ENCODE results near the gene MED12.

MED12 gene

GRCh38 chrX:71107762-71108360 lies 10.5 kb upstream of the MED12 start:
- peak; percentile 16 for DNase-seq

GRCh38 chrX:71109051-71109450 lies 9.3 kb upstream of the MED12 start:
- DNase-seq, result no peak

GRCh38 chrX:71111141-71111843 lies 7.1 kb upstream of the MED12 start, which contains the start of gene IL2RG:
TSS of gene IL2RG (minus strand) at chrX:71111577. CDS start at chrX:71111539, 38 bp downstream.
- peak; percentile 73 for DNase-seq

DNA sequence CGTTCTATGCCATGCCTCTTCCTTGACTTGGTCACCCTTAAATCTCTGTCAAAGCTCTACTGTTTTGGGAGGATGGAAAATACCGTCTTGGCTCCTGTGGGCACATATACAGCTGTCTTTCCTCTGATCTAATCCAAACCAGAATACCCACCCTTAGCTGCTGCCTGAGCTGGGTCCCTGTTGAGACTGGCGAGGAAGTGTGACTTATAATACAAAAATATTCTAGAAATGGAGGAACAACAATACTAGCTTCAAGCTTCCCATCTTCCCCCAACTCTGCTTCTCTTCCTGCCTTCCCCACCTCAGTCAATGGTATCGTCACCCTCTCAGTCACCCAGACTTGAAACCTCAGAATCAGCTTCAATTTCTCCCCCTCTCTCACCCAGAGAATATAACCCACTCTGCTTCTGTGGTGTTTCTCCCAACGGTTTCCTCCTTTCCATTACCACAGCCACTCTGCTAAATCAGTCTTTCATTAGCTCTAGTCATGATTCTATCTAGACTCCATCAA lies 6.4 kb upstream of the MED12 start:
- DNase-seq, result no peak

DNA sequence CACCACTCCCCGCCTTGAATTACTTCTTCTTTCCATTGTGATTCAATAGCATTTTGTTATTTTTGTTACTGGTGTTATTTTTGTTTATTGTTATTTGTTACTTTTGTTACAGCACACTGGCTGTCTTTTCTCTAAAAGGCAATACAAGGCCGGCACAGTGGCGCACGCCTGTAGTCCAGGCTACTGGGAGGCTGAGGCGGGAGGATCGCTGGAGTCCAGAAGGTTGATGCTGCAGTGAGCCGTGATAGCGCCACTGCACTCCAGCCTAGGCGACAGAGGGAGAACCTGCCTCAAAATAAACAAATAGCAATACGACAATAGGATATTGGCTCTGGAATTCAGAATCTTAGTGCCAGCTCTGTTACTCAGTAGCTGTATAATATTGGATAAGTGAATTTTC lies 1.0 kb upstream of the MED12 start:
- DNase-seq, result no peak

DNA sequence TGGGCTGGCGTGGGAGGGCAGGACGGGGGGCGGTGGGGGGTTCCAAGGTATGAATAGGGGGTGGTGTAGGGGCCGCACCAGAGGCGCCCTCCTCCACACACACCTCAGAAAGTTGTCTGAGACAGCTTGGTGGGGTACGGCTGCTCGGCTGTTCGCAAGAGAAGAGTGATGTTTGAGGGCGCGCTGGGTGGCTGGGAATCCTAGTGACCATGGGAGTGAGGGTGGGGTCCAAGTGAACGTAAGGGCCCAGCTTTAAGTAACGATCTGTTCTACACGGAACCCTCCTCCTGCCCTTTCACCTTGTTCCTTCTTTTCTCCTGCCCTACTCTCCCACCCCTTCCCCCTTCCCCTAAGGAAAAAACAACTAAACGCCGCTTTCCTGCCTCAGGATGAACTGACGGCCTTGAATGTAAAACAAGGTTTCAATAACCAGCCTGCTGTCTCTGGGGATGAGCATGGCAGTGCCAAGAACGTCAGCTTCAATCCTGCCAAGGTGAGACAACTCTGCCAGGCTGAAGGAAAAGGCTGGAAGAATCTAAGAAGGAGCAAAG lies 664 bp downstream of the MED12 start:
- DNase-seq, result no peak

- DNase-seq, result no peak
These were observed 9.9 kb downstream of the MED12 start for GRCh38 chrX:71128166-71128833.

DNA sequence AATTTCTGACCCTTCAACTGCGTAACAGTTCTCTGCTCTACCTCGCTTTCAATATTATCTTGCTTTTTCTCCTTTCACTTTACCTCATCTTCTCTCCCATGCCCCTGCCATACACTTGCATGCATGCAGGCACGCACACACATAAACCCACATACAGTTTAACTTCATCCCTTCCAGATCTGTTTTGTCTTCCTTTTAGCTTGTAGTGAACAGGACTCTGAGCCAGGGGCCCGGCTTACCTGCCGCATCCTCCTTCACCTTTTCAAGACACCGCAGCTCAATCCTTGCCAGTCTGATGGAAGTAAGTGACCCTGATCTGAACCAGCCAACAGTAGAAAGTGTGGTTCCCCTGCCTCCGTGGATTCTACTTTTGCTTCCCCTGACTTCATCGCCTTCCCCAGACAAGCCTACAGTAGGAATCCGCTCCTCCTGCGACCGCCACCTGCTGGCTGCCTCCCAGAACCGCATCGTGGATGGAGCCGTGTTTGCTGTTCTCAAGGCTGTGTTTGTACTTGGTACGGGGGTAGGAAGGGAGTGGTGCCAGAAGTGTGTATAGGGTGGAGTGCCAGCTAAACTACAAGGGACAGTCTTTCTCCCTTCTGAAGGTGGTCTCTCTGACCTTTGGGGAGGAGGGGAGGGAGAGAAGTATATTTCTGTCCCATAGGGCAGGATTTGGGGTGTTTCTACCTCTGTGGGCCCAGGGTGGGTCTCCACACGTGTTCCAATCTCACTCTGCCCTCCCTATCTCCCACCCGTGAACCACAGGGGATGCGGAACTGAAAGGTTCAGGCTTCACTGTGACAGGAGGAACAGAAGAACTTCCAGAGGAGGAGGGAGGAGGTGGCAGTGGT lies 10.7 kb downstream of the MED12 start:
- DNase-seq, result peak; percentile 58

DNA sequence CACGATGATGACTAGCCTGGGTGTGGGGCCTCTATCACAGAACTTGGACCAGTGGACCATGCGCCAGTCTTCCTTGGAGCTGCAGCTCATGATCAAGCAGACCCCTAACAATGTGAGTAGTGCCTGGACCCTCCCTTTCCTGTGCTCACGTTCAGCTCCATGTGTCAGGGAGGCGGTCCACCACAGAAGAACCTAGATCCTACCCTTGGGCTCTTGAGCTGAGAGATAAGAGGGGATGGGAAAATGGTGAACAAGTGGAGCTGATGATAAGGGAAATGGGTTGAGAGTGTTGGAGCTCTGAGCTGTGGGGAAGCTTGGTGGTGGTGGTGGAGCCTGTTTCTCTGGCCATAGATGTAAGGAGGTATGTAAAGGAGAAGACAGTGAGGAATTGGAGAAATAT lies 13.1 kb downstream of the MED12 start:
- no peak for DNase-seq

DNA sequence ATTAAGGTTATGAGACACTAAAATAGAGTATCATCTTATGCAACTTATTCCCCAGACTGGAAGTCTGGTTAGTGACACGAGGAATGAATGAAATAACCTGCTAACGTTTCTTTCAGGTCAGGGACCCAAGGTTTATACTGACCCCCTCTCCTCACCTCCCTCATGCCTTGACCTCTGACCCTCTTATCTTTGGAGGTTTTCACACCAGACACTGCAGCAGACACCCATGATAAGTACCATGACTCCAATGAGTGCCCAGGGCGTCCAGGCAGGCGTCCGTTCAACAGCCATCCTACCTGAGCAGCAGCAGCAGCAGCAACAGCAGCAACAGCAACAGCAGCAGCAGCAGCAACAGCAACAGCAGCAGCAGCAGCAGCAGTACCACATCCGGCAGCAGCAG lies 22.0 kb downstream of the MED12 start:
- no peak for DNase-seq

GRCh38 chrX:71143508-71143907 lies 25.1 kb downstream of the MED12 start:
- DNase-seq, result no peak

DNA sequence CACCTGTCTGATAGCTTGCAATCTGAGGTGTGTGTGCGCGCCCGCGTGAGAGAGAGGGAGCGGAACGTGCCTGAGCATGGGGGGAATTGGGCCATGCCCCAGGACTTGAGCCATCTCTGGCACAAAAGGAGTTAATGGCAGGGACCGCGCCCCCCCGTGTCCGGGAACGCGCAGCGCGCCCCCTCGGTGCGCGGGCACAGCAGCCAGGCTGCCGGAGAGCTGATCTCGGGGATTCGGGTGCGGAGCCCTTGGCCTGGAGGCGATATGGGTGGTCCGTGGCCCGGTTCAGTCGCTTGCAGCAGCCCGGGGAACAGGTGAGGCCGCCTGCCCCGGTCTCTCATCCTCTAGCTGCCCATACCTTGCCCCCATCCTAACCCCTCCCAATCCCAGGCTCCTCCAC lies 26.3 kb downstream of the MED12 start, which contains the start of gene NLGN3:
TSS of gene NLGN3 (plus strand) at position 191 of the 400 bp plus-strand sequence. CDS start 2,909 bp downstream, outside the sequence.
- DNase-seq, result no peak

GRCh38 chrX:71147496-71148277 lies 29.3 kb downstream of the MED12 start:
- no peak for DNase-seq

GRCh38 chrX:71148278-71148663 lies 29.9 kb downstream of the MED12 start:
- DNase-seq, result no peak

- no peak for DNase-seq
These were observed 33.0 kb downstream of the MED12 start for GRCh38 chrX:71151366-71151765.

DNA sequence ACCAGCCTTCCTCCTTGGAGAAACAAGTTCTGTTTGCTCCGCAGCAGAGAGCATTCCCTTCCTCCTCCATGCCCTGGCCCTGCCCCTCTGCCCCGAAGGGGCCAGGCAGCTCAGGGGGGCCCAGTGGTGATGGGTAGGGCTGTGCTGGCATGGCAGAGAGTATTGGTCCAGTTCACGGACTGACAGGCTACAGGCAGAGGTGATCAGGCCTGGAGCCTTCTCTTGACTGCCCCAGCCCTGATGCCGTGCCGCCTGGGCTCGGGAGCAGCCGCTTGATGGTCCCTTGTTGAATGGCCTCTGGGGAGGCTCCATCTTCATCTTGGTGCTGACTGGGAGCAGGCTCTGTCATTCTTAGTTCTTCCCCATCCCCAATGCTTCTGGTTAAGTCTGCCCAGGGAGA lies 35.8 kb downstream of the MED12 start:
- no peak for DNase-seq

GRCh38 chrX:71154641-71155040 lies 36.2 kb downstream of the MED12 start:
- DNase-seq, result no peak

DNA sequence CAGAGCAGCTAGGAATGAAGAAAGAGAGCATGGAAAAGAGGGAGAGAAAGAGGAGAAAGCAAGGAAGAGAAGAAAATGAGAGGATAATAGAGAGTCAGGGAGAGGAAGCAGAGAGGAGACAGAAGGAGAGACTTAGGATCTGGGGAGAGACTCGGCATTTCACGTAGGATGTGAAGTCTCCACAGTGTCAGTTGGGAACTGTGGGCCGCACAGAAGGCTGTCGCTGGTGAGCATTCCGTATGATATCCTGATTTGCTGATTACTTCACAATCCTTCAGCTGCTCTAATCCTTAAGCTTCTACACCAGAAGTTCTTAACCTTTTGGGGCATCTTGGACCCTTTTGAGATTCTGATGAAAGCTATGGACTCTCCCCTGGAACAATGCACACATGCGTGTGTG lies 40.2 kb downstream of the MED12 start:
- no peak for DNase-seq

- no peak for DNase-seq
These were observed 40.9 kb downstream of the MED12 start for GRCh38 chrX:71159335-71159734.

- DNase-seq, result no peak
These were observed 42.1 kb downstream of the MED12 start for GRCh38 chrX:71160475-71160874.

DNA sequence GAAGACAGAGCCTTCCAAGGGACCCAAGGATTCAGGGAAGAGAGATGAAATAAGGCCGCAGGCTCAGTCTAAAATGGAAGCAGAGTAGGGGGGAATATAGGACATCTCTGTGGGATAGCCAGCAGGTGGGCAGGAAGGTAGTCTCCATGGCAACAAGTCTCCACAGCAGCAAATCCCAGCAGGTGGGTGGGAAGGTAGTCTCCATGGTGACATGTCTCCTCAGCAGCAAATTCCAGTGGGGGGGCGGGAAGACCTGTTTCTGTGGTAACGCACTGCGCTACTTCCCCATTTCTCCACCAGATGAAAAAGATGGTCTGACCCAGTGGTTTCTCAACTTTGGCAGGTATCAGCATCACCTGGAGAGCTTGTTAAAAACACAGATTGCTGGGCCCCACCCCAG lies 44.6 kb downstream of the MED12 start:
- DNase-seq, result no peak

- no peak for DNase-seq
These were observed 45.7 kb downstream of the MED12 start for GRCh38 chrX:71164071-71164470.

Measured in stimulated activated naive CD4-positive, alpha-beta T cell treated with Interleukin-2 at 50 U/mL for 16 hours (primary cell).